AG10803 (cell line): ENCODE results near the gene GAPDH.
A peak's percentile ranks its signal among the peaks of the same experiment; 100 is the strongest.
"Not testable (repeated sequence)": the region's sequence is repeated elsewhere in the genome, so short reads cannot be mapped to it uniquely, and the experiment has no call there.

ENCODE experiments used
- DNase-seq: peaks from one replicate; pipeline ENCODE4 v3.0.0; 2010; ENCODE audit warnings: low read depth
- H3K4me3 ChIP-seq: 2 replicates; pipeline ENCODE4 v1.5.1; 2011; ENCODE audit warnings: mild to moderate bottlenecking, low read length, control low read depth
- CTCF ChIP-seq: conservative IDR thresholded peaks from 2 replicates; pipeline ENCODE4 v1.5.1; 2011; ENCODE audit warnings: mild to moderate bottlenecking, low read length, control low read depth, inconsistent platforms

GAPDH gene

GRCh38 chr12:6551496-6552139 lies 17.3 kb downstream of the GAPDH start:
- peak overlapping the region; percentile 49 for H3K4me3 ChIP-seq
- peak; percentile 86 for DNase-seq
- TF ChIP-seq CTCF, result no peak

DNA sequence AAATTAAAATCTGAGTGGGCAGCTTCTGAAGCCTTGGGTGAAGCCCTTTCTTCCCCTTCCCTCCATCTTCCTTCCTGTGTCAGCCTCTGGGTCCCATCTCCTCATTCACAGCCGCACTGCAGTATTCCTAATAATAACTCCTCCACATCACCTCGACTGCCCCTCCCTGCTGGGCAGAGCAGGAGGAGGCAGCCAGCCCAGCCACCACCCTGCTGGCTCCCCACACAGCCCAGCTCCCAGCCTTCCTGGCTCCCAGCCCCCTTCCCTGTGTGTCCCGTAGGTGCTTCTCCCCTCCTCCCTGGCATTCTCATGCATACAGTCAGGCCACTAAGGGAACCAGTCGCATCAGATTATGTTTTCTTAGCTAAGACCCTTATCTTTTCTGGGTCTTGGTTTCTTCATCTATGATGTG lies 17.8 kb downstream of the GAPDH start:
- peak; percentile 52 for DNase-seq
- TF ChIP-seq CTCF, result no peak
- H3K4me3 ChIP-seq, result peak overlapping the region; percentile 49

GRCh38 chr12:6553051-6553868 lies 18.9 kb downstream of the GAPDH start:
- H3K4me3 ChIP-seq, result peak overlapping the region; percentile 49
- DNase-seq, result peak; percentile 97
- no peak for TF ChIP-seq CTCF

- DNase-seq, result peak; percentile 64
- H3K4me3 ChIP-seq, result peak overlapping the region; percentile 88
- peak; percentile 65 for TF ChIP-seq CTCF
Measured at GRCh38 chr12:6554168-6555017, 20.1 kb downstream of the GAPDH start.

- no peak for TF ChIP-seq CTCF
- no peak for DNase-seq
- H3K4me3 ChIP-seq, result peak overlapping the region; percentile 88
Measured at GRCh38 chr12:6555018-6555691, 20.8 kb downstream of the GAPDH start.

- not testable (repeated sequence) for DNase-seq, H3K4me3 ChIP-seq
Measured at GRCh38 chr12:6556496-6556817, 22.1 kb downstream of the GAPDH start.

DNA sequence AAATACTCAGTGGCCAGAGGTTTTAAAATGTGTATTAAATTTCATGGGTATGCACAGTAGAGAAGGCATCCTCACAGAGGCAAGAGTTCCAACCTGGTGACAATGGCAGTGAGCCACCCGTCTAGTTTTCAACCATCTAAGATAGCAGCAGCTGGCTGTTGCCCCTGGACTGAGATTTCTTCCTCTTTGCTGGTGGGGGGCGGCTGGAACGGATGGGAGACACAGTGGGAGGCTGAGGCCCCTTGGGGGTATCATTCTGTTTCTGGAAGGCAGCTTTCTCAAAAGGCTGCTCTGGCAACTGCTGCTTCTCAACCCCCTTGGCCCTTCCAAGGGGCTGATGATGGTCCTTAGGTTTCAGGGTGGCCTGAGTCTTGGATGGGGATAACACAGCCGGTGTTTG lies 22.5 kb downstream of the GAPDH start:
- no peak overlapping the region for H3K4me3 ChIP-seq
- TF ChIP-seq CTCF, result no peak
- DNase-seq, result no peak
